ENCODE results near the gene RMND5B.

- TF ChIP-seq REST (IDR thresholded peaks at IDR 0.05; ENCODE audit: low read depth, low read length) (no peak), ATF2 (IDR thresholded peaks at IDR 0.05; ENCODE audit: low read length) (no peak), CHD2 (IDR thresholded peaks at IDR 0.05; ENCODE audit: borderline replicate concordance, low read depth, low read length) (no peak), GABPA (IDR thresholded peaks at IDR 0.05; ENCODE audit: low read depth) (no peak)
These were observed 26.3 kb upstream of the RMND5B start for GRCh38 chr5:178104492-178104891.

Measured in GM12878 (cell line).